Suprapubic skin (tissue), 3 donors: ENCODE measurements around the gene GRB14.

Experiments
- CTCF ChIP-seq, 2 donors: fragments of 200-600 bp in 1 of 2; fragments of 450-650 bp in 1 of 2; sonication (generic) in 1 of 2; IDR thresholded peaks; one replicate each; pipeline ENCODE4 v1.5.1; 2016 to 2019; ENCODE audit warnings: antibody characterized with exemption in 2 of 2, mild to moderate bottlenecking in 1 of 2, moderate library complexity in 1 of 2
- EP300 ChIP-seq: sonication (generic); formaldehyde crosslinking; IDR thresholded peaks from one replicate; pipeline ENCODE4 v1.6.1; 2017; ENCODE audit warnings: antibody characterized with exemption

DNA sequence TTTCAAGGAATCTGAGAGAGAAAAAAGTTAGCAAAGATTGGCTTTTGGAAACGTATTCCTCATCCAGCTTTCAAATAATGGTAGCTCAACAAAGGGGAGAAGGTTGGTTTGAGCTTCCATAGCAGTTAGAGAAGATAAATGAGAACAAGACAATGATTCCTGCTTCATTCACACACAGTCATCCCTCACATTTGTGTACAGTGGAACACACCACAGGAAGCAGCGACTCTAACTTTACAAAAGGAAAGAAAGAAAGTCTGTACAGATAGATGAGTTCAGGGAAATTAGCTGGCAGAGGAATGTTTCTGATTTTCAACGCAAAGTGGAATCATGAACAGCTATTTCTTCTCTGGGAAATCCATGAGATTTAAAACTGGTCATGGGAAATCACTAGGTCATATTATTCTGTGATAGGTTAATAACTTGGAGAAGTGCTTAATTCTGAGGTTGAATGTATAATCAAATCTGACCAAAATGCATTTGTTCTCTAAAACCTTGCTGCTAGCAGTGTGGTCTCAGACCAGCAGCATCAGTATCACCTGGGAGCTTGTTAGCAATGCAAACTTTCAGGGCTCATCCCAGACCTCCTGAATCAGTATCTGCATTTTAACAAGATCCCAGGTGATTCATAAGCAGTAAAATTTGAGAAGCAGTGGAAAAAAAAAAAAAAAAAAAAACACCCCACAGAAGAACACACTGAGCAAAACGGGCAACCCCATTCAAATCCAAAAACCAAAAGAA lies 112.0 kb downstream of the GRB14 start:
- TF ChIP-seq CTCF (IDR thresholded peaks at IDR 0.05) = no peak
- TF ChIP-seq EP300 = no peak
